Activated T-cell treated with anti-CD3 and anti-CD28 coated beads, Interleukin-2, amount 50 U/mL, for 24 hours (primary cell): ENCODE measurements around the gene LTBP1.

ENCODE experiments used
- DNase-seq: peaks from one replicate; pipeline ENCODE4 v3.0.0-alpha.2; 2020
- H3K27ac Mint-ChIP-seq: 2 replicates; pipeline ENCODE4 v1.8.0; 2020; ENCODE audit warnings: mild to moderate bottlenecking, mixed read lengths
- H3K27me3 Mint-ChIP-seq: 2 replicates; pipeline ENCODE4 v1.8.0; 2020; ENCODE audit warnings: mixed read lengths
- H3K36me3 Mint-ChIP-seq: 2 replicates; pipeline ENCODE4 v1.8.0; 2020; ENCODE audit warnings: low read depth, mixed read lengths
- H3K4me1 Mint-ChIP-seq: 2 replicates; pipeline ENCODE4 v1.8.0; 2020; ENCODE audit warnings: low read depth, mixed read lengths
- H3K4me3 Mint-ChIP-seq: 2 replicates; pipeline ENCODE4 v1.8.0; 2020; ENCODE audit warnings: mild to moderate bottlenecking, moderate library complexity, mixed read lengths
- H3K9me3 Mint-ChIP-seq: 2 replicates; pipeline ENCODE4 v1.8.0; 2020; ENCODE audit warnings: mixed read lengths

LTBP1 gene

DNA sequence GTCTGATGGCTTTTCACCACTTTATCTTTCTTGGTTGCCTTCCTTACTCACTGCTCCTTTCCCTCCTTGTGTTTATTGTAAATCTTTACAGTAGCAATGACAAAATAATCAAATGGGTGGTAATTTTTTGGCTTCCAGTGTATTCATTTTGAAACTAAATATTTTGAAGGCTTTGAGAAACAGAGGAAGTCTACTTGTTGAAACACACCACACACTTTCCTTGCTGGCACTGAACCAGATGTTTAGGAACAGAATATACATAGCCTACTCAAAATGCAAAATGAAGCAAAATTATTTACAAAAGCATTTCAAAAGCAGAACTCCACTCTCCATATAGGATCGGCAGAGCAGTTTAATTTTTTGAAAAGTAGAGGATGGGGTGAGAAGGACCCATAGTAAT, 189.8 kb downstream of the LTBP1 start:
- no peak for DNase-seq
- Mint-ChIP-seq H3K27ac (no peak overlapping the region), H3K9me3 (no peaks in the 10 kb centered on the region), H3K4me3 (no peak overlapping the region), H3K36me3 (no peaks in the 10 kb centered on the region), H3K4me1 (no peaks in the 10 kb centered on the region), H3K27me3 (peaks cover 23% of the 10 kb centered on the region)

DNA sequence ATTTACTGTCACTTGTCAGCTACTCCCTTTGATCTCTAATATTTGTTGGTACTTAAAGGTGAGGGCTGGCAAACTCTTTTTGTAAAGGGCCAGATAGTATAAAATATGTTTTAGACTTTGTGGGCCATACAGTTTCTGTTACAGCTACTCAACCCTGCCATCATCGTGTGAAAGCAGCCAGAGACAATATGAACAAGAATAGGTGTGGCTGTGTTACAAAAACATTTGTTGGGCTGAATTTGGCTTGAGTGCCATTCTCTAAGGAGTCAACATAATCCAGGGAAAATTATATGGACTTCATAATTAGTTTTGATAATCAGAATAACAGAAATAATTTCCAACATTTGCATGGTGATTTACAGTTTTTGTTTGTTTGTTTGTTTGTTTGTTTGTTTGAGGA, 190.6 kb downstream of the LTBP1 start:
- no peak overlapping the region for H3K4me3 Mint-ChIP-seq
- H3K27me3 Mint-ChIP-seq: peaks cover 25% of the 10 kb centered on the region
- H3K4me1 Mint-ChIP-seq: no peaks in the 10 kb centered on the region
- H3K36me3 Mint-ChIP-seq: no peaks in the 10 kb centered on the region
- no peaks in the 10 kb centered on the region for H3K9me3 Mint-ChIP-seq
- no peak for DNase-seq
- H3K27ac Mint-ChIP-seq: no peak overlapping the region

- Mint-ChIP-seq H3K27ac (no peak overlapping the region), H3K4me1 (no peaks in the 10 kb centered on the region), H3K36me3 (no peaks in the 10 kb centered on the region), H3K9me3 (no peaks in the 10 kb centered on the region), H3K27me3 (peaks cover 25% of the 10 kb centered on the region), H3K4me3 (no peak overlapping the region)
- no peak for DNase-seq
These were observed 193.2 kb downstream of the LTBP1 start for GRCh38 chr2:33139949-33140348.

- DNase-seq: no peak
- H3K27ac Mint-ChIP-seq: no peak overlapping the region
- peaks cover 25% of the 10 kb centered on the region for H3K27me3 Mint-ChIP-seq
- H3K4me1 Mint-ChIP-seq: no peaks in the 10 kb centered on the region
- no peaks in the 10 kb centered on the region for H3K36me3 Mint-ChIP-seq
- no peak overlapping the region for H3K4me3 Mint-ChIP-seq
- no peaks in the 10 kb centered on the region for H3K9me3 Mint-ChIP-seq
These were observed 194.7 kb downstream of the LTBP1 start for GRCh38 chr2:33141476-33141875.

- Mint-ChIP-seq H3K4me1 (no peaks in the 10 kb centered on the region), H3K36me3 (no peaks in the 10 kb centered on the region), H3K9me3 (no peaks in the 10 kb centered on the region), H3K27ac (no peak overlapping the region), H3K27me3 (peaks cover 25% of the 10 kb centered on the region), H3K4me3 (no peak overlapping the region)
- no peak for DNase-seq
These were observed 196.1 kb downstream of the LTBP1 start for GRCh38 chr2:33142810-33143209.

DNA sequence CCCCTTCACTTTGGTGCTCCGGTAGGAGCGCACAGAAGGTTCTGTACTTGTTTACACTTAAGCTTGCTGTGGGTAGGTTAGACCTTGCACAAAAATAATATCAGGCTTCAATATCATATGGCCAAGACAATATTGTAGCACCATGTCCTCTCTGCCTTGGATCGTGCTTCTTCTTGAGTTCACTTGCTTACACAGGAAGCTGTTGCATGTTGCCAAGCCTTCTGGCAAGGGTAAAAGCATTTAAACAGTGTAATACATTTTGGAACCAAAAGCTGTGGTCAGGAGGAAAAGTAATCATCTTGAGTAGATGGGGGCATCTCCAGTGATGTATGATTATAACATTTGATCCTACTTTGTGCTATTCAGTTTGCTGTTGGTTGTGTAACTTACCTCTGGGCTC, 197.5 kb downstream of the LTBP1 start:
- Mint-ChIP-seq H3K27ac (no peak overlapping the region), H3K36me3 (no peaks in the 10 kb centered on the region), H3K9me3 (no peaks in the 10 kb centered on the region), H3K27me3 (peaks cover 22% of the 10 kb centered on the region), H3K4me3 (no peak overlapping the region), H3K4me1 (no peaks in the 10 kb centered on the region)
- no peak for DNase-seq

- no peaks in the 10 kb centered on the region for H3K36me3 Mint-ChIP-seq
- peaks cover 18% of the 10 kb centered on the region for H3K27me3 Mint-ChIP-seq
- H3K4me1 Mint-ChIP-seq: no peaks in the 10 kb centered on the region
- no peak for DNase-seq
- H3K9me3 Mint-ChIP-seq: no peaks in the 10 kb centered on the region
- H3K27ac Mint-ChIP-seq: no peak overlapping the region
- no peak overlapping the region for H3K4me3 Mint-ChIP-seq
These were observed 198.7 kb downstream of the LTBP1 start for GRCh38 chr2:33145459-33145858.

- no peak overlapping the region for H3K27ac Mint-ChIP-seq
- H3K4me3 Mint-ChIP-seq: no peak overlapping the region
- H3K4me1 Mint-ChIP-seq: no peaks in the 10 kb centered on the region
- H3K36me3 Mint-ChIP-seq: no peaks in the 10 kb centered on the region
- no peaks in the 10 kb centered on the region for H3K9me3 Mint-ChIP-seq
- DNase-seq: no peak
- H3K27me3 Mint-ChIP-seq: peaks cover 17% of the 10 kb centered on the region
These were observed 199.3 kb downstream of the LTBP1 start for GRCh38 chr2:33146102-33146501.

DNA sequence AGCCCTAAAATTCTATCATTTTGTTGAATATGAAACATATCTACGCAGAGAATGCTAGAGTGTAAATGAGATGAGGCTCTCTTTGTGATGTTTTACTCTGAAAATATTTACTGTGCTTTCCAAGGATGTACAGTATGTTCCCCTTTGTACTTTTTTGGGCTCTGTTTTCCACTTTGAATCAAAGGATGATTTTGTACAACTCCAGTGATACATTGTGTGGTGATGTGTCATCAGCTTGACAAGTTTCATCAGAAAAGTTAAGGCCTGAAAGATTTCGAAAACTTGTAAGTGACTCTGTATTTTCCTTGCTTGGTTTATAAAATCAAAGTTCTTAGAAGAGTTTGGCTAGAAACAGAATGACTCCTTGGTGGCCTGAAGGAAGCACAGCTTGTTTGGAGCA, 206.3 kb downstream of the LTBP1 start:
- H3K27ac Mint-ChIP-seq: peak overlapping the region; percentile 69
- H3K4me3 Mint-ChIP-seq: no peak overlapping the region
- H3K36me3 Mint-ChIP-seq: no peaks in the 10 kb centered on the region
- H3K27me3 Mint-ChIP-seq: peaks cover 15% of the 10 kb centered on the region
- DNase-seq: no peak
- H3K4me1 Mint-ChIP-seq: peaks cover 6% of the 10 kb centered on the region
- H3K9me3 Mint-ChIP-seq: no peaks in the 10 kb centered on the region

DNA sequence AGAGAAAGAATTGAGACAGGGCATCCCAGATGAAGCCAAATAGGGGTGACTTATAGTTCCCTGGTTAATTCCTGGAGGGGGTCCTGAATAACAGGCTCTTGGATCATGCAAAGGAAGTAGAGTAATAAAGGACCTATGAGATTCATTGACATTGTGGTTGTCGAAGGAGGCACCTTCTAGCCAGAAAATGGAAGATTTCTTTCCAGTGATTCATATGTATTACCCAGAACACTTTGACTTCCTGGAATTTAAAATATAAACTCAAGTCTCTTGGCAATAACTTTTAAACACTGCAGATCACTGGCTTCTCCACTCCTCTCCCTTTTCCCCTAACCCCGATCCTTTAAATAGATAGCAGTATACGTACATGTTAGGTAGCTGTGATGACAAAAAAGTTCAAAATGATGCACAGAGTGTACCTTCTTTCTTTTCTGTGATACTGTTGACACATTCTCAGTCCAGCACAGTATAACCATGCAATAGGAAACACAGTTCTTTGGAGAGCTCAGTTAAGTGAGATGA, 211.8 kb downstream of the LTBP1 start:
- H3K27me3 Mint-ChIP-seq: no peaks in the 10 kb centered on the region
- H3K4me3 Mint-ChIP-seq: no peak overlapping the region
- peaks cover 6% of the 10 kb centered on the region for H3K4me1 Mint-ChIP-seq
- DNase-seq: no peak
- H3K36me3 Mint-ChIP-seq: no peaks in the 10 kb centered on the region
- H3K9me3 Mint-ChIP-seq: no peaks in the 10 kb centered on the region
- peak overlapping the region; percentile 87 for H3K27ac Mint-ChIP-seq

- H3K27ac Mint-ChIP-seq: no peak overlapping the region
- H3K36me3 Mint-ChIP-seq: no peaks in the 10 kb centered on the region
- peaks cover 6% of the 10 kb centered on the region for H3K4me1 Mint-ChIP-seq
- H3K27me3 Mint-ChIP-seq: peaks cover 2% of the 10 kb centered on the region
- no peak for DNase-seq
- no peak overlapping the region for H3K4me3 Mint-ChIP-seq
- H3K9me3 Mint-ChIP-seq: no peaks in the 10 kb centered on the region
These were observed 213.4 kb downstream of the LTBP1 start for GRCh38 chr2:33160191-33160590.

- no peaks in the 10 kb centered on the region for H3K9me3 Mint-ChIP-seq
- no peaks in the 10 kb centered on the region for H3K4me1 Mint-ChIP-seq
- H3K36me3 Mint-ChIP-seq: no peaks in the 10 kb centered on the region
- peaks cover 11% of the 10 kb centered on the region for H3K27me3 Mint-ChIP-seq
- no peak overlapping the region for H3K27ac Mint-ChIP-seq
- H3K4me3 Mint-ChIP-seq: no peak overlapping the region
- DNase-seq: no peak
These were observed 219.6 kb downstream of the LTBP1 start for GRCh38 chr2:33166287-33166881.

- Mint-ChIP-seq H3K36me3 (no peaks in the 10 kb centered on the region), H3K27me3 (peaks cover 11% of the 10 kb centered on the region), H3K9me3 (no peaks in the 10 kb centered on the region), H3K4me3 (no peak overlapping the region), H3K4me1 (no peaks in the 10 kb centered on the region), H3K27ac (no peak overlapping the region)
- DNase-seq: no peak
These were observed 221.0 kb downstream of the LTBP1 start for GRCh38 chr2:33167622-33168245.

DNA sequence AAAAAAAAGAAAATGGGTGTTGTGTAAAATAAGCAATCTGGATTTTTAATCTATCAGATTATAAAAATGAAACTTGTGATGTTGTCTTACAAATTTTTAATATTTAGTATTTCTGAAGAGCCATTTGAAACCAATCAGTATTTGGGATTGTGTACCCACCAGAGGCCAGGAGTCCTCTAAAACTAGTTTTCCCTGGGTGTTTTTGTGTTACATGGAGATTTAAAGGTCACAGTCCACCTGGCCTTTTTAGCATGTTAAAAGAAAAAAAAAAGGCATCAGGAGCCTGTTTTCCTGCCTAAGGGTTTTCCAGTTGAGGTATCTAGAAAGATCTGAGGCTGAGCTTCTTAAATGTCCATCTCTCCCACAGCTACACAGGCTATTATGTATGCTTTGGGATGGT, 221.7 kb downstream of the LTBP1 start:
- no peaks in the 10 kb centered on the region for H3K9me3 Mint-ChIP-seq
- H3K36me3 Mint-ChIP-seq: no peaks in the 10 kb centered on the region
- H3K4me1 Mint-ChIP-seq: no peaks in the 10 kb centered on the region
- DNase-seq: no peak
- H3K4me3 Mint-ChIP-seq: no peak overlapping the region
- H3K27me3 Mint-ChIP-seq: peaks cover 11% of the 10 kb centered on the region
- H3K27ac Mint-ChIP-seq: no peak overlapping the region

- H3K36me3 Mint-ChIP-seq: no peaks in the 10 kb centered on the region
- peaks cover 11% of the 10 kb centered on the region for H3K27me3 Mint-ChIP-seq
- H3K27ac Mint-ChIP-seq: no peak overlapping the region
- no peak overlapping the region for H3K4me3 Mint-ChIP-seq
- no peak for DNase-seq
- H3K4me1 Mint-ChIP-seq: no peaks in the 10 kb centered on the region
- H3K9me3 Mint-ChIP-seq: no peaks in the 10 kb centered on the region
These were observed 222.2 kb downstream of the LTBP1 start for GRCh38 chr2:33168922-33169321.
